Ishikawa (cell line): ENCODE measurements around the gene B4GALT2.

Experiments used
- CEBPB ChIP-seq: IDR thresholded peaks from 2 replicates; pipeline ENCODE4 v1.6.1; 2012
- CREB1 ChIP-seq: IDR thresholded peaks from 2 replicates; pipeline ENCODE4 v1.6.1; 2012; ENCODE audit warnings: low read depth
- EGR1 ChIP-seq: IDR thresholded peaks from 2 replicates; pipeline ENCODE4 v1.6.1; 2012
- EP300 ChIP-seq: IDR thresholded peaks from 2 replicates; pipeline ENCODE4 v1.6.1; 2012; ENCODE audit warnings: borderline replicate concordance
- FOXM1 ChIP-seq: IDR thresholded peaks from 2 replicates; pipeline ENCODE4 v1.6.1; 2012; ENCODE audit warnings: low read depth, borderline replicate concordance
- NFIC ChIP-seq: IDR thresholded peaks from 2 replicates; pipeline ENCODE4 v1.6.1; 2012
- RAD21 ChIP-seq: IDR thresholded peaks from 2 replicates; pipeline ENCODE4 v1.6.1; 2012; ENCODE audit warnings: low read depth
- TAF1 ChIP-seq: IDR thresholded peaks from 2 replicates; pipeline ENCODE4 v1.6.1; 2012; ENCODE audit warnings: low read depth, mild to moderate bottlenecking
- TCF12 ChIP-seq: IDR thresholded peaks from 2 replicates; pipeline ENCODE4 v1.6.1; 2012; ENCODE audit warnings: low read depth
- TEAD4 ChIP-seq: IDR thresholded peaks from 2 replicates; pipeline ENCODE4 v1.6.1; 2012
- YY1 ChIP-seq: IDR thresholded peaks from 2 replicates; pipeline ENCODE4 v1.6.1; 2012; ENCODE audit warnings: low read depth
- ZBTB7A ChIP-seq: IDR thresholded peaks from 2 replicates; pipeline ENCODE4 v1.6.1; 2012; ENCODE audit warnings: low read depth
- TF ChIP-seq, protein P1 (sequence below): IDR thresholded peaks from 2 replicates; pipeline ENCODE4 v1.6.1; 2012
- TF ChIP-seq, protein P2 (sequence below): IDR thresholded peaks from 2 replicates; pipeline ENCODE4 v1.6.1; 2012
- TF ChIP-seq, protein P3 (sequence below): IDR thresholded peaks from 2 replicates; pipeline ENCODE4 v1.6.1; 2012; ENCODE audit warnings: low read depth, mild to moderate bottlenecking

Gene B4GALT2

DNA sequence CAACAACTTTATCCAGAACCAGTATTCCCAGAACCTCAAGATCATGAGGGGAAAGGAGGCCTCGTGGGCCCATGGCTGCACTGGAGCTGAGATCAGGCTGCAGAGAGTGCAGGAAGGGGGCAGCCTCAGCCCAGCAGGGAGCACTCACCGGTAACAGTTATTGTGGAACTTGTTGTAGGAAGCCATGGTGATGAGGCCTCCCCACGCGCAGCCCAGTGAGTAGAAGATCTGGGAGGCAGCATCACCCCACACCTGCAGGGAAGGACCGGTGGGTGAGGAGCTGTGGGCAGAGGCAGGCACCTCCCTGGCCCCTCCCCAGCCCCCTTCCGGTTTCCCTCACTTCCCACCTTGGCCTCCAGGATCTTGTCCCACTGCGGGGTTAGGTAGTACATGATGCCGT, 23.2 kb downstream of the B4GALT2 start:
- TF ChIP-seq RAD21 (no peak), TCF12 (no peak), TAF1 (no peak), FOXM1 (no peak), ZBTB7A (no peak), EGR1 (no peak), YY1 (no peak), NFIC (no peak), CEBPB (no peak), CREB1 (no peak)
- TF ChIP-seq, protein P1, sequence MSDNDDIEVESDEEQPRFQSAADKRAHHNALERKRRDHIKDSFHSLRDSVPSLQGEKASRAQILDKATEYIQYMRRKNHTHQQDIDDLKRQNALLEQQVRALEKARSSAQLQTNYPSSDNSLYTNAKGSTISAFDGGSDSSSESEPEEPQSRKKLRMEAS: no peak
- TF ChIP-seq, protein P2, sequence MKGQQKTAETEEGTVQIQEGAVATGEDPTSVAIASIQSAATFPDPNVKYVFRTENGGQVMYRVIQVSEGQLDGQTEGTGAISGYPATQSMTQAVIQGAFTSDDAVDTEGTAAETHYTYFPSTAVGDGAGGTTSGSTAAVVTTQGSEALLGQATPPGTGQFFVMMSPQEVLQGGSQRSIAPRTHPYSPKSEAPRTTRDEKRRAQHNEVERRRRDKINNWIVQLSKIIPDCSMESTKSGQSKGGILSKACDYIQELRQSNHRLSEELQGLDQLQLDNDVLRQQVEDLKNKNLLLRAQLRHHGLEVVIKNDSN: no peak

DNA sequence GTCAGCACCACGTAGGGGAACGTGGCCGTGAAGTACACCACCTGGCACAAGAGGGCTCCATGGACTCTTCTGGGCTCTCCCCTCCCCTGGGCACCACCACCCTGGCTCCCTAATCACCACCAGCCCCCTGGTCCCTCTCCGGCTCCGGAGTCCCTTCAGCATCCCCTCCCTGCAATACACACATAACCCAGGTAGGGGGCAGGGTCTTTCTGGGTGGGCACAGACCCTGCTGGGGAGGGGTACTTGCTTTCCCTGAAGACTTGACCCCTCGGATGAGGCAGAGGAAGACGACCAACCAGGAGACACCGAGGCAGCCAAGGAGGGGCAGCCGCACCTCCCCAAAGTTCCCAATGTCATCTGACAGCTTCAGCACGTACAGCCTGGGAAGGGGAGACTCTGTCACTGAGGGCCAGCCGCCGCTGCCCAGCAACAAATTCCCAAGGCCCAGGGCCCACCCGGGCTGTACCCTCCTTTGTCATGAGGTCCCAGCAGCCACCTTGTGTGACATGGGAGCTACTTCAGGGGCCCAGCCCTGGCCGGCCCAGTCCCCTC, 23.7 kb downstream of the B4GALT2 start:
- no peak for TF ChIP-seq TAF1
- 0 out of 2 replicates have a peak, but pooled peaks have one; percentile 46 for TF ChIP-seq ZBTB7A
- TF ChIP-seq, protein P3, sequence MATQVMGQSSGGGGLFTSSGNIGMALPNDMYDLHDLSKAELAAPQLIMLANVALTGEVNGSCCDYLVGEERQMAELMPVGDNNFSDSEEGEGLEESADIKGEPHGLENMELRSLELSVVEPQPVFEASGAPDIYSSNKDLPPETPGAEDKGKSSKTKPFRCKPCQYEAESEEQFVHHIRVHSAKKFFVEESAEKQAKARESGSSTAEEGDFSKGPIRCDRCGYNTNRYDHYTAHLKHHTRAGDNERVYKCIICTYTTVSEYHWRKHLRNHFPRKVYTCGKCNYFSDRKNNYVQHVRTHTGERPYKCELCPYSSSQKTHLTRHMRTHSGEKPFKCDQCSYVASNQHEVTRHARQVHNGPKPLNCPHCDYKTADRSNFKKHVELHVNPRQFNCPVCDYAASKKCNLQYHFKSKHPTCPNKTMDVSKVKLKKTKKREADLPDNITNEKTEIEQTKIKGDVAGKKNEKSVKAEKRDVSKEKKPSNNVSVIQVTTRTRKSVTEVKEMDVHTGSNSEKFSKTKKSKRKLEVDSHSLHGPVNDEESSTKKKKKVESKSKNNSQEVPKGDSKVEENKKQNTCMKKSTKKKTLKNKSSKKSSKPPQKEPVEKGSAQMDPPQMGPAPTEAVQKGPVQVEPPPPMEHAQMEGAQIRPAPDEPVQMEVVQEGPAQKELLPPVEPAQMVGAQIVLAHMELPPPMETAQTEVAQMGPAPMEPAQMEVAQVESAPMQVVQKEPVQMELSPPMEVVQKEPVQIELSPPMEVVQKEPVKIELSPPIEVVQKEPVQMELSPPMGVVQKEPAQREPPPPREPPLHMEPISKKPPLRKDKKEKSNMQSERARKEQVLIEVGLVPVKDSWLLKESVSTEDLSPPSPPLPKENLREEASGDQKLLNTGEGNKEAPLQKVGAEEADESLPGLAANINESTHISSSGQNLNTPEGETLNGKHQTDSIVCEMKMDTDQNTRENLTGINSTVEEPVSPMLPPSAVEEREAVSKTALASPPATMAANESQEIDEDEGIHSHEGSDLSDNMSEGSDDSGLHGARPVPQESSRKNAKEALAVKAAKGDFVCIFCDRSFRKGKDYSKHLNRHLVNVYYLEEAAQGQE: no peak
- TF ChIP-seq YY1: no peak
- TF ChIP-seq TEAD4: no peak
- no peak for TF ChIP-seq NFIC
- TF ChIP-seq CREB1: no peak
- TF ChIP-seq, protein P1: no peak

DNA sequence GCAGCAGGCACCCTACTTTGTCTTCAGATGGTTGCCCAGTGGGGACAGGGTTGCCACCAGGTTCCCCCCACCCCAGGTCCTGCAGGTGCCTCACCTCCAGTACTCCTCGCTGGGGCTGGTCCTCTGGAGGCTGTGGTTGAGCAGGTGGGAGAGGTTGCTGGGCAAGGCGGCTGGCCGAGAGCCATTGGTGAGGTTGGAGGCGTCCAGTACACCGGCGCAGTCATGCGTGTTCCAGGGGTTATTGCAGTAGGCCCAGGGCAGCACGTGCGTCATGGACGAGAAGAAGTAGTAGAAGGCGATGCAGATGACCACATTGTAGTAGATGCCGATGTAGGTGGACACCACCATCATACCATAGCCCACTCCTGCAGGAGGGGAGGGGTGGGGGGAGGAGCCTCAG, 29.2 kb downstream of the B4GALT2 start:
- TF ChIP-seq TCF12: no peak
- TF ChIP-seq, protein P2: no peak

DNA sequence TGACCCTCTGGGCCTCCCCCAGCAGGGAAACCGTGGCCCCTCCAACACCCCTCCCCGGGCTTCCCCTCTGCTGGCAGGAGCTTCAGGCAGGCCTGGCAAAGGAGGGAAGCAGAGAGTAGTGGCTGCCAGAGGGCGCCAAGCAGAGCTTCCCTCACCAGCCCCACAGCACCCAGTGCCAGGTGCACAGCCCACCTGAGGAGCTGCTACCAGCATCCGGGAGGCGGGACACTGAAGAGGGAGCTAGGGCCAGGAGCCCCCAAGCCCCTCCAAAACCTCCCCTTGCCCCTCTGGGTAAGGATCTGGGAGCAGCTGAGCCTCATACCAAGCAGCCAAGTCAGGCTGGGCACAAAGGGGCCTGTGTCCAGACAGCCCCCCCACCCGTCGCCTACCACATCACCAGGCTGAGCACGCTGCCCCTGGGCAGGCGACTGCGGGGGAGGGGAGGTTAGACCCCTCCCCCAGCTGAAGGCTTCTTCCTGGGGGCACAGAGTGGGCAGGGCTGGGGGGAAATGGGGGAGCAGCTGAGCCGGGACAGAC, 32.0 kb downstream of the B4GALT2 start:
- no peak for TF ChIP-seq TEAD4
- no peak for TF ChIP-seq TCF12
- no peak for TF ChIP-seq ZBTB7A
- TF ChIP-seq EGR1: no peak
- TF ChIP-seq CEBPB: no peak
- TF ChIP-seq YY1: no peak
- no peak for TF ChIP-seq NFIC

DNA sequence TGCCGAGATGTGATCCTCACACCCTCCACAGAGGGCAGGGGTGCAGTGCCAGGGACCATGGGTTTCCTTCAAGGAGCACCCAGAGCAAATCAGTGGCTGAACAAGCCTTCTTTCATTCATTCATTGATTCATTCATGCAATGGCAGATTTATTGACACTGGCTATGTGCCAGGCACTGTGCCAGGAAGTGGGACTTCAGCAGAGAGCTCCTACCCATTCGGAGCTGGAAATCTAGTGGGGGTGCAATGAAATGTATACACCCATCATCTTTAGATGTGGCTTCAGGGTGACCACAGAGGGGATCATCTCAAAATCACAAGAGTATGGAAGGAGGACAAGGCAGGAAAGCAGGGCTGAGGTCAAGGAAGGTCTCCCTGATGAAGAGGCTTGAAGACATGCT, 33.4 kb downstream of the B4GALT2 start:
- no peak for TF ChIP-seq ZBTB7A
- TF ChIP-seq CREB1: no peak
- TF ChIP-seq, protein P3: no peak
- TF ChIP-seq EP300: no peak
- TF ChIP-seq EGR1: no peak
- TF ChIP-seq, protein P1: no peak
- TF ChIP-seq YY1: no peak
- TF ChIP-seq FOXM1: no peak
- no peak for TF ChIP-seq TAF1
- TF ChIP-seq TCF12: no peak
- TF ChIP-seq, protein P2: no peak
- no peak for TF ChIP-seq RAD21
- TF ChIP-seq NFIC: no peak
- TF ChIP-seq CEBPB: no peak
- TF ChIP-seq TEAD4: no peak

DNA sequence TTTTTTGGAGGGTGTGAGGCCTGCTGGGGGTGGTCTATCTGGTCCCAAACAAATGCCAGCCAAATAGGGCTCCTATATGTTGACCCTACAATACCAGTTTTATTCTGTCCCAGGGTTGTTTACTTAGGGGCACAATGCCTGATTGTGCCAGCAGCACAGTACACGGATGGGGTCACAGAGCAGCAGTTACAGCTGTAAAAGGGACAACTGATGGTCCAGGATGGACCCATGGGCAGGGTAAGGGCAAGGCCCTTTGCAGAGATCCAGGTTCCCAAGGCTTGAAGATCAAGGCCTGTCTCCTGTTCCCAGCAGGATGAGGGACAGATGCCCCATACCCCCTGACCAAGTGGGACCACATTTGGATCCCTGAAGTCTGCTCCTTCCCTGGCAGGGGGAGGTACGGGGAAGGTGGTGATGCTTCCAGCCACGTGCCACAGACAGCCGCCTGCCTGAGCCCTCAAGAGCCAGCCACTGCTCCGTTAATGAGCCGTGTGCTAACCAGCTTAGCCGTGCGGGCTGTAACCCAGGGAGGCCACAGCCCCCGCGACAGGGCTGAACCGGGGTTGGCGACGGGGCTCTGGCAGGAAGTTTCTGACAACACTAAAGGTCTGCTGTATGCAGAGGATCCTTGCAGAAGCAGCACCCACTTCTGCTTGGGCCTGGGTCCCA, 34.1 kb downstream of the B4GALT2 start:
- TF ChIP-seq CREB1: no peak
- TF ChIP-seq, protein P1: no peak
- TF ChIP-seq EGR1: no peak
- TF ChIP-seq EP300: no peak
- no peak for TF ChIP-seq YY1
- TF ChIP-seq, protein P3: no peak
- TF ChIP-seq, protein P2: no peak
- no peak for TF ChIP-seq TAF1
- no peak for TF ChIP-seq TCF12
- no peak for TF ChIP-seq RAD21
- no peak for TF ChIP-seq FOXM1
- TF ChIP-seq TEAD4: no peak
- TF ChIP-seq ZBTB7A: no peak
- TF ChIP-seq NFIC: no peak
